HTR-8/SVneo (cell line): ENCODE data around the gene STX16.

Source experiments
- DNase-seq: peaks from one replicate; pipeline ENCODE4 v3.0.0; 2011; ENCODE audit warnings: low spot score, mixed read lengths; ENCODE audit not compliant: insufficient read length
- FAIRE-seq: peaks from 2 replicates; lab custom pipeline; 2011; peaks lifted over from hg19 to GRCh38; lab: Jason Lieb, UNC

The STX16 gene

GRCh38 chr20:58650776-58651558, at the start of gene STX16:
Gene STX16, plus strand, starts transcription at chr20:58651283. Its CDS starts 724 bp downstream, at chr20:58652007.
- DNase-seq (peak; percentile 100), FAIRE-seq (peak; percentile 98)

- DNase-seq (no peak), FAIRE-seq (peak; percentile 85)
Observed at GRCh38 chr20:58602124-58602523, 49.0 kb upstream of the STX16 start.

GRCh38 chr20:58603721-58604120, 47.4 kb upstream of the STX16 start:
- no peak for FAIRE-seq

GRCh38 chr20:58604128-58604881, 46.8 kb upstream of the STX16 start:
- DNase-seq (no peak), FAIRE-seq (peak; percentile 33)

More at GRCh38 chr20:58603721-58604120, 47.4 kb upstream of the STX16 start:
- DNase-seq: no peak

- no peak for FAIRE-seq
- DNase-seq: no peak
Observed at GRCh38 chr20:58605292-58606065, 45.6 kb upstream of the STX16 start.

GRCh38 chr20:58606184-58606583, 44.9 kb upstream of the STX16 start:
- FAIRE-seq (peak; percentile 93), DNase-seq (no peak)

- FAIRE-seq: no peak
Observed at GRCh38 chr20:58608096-58608840, 42.8 kb upstream of the STX16 start.

GRCh38 chr20:58609026-58609425, 42.1 kb upstream of the STX16 start:
- FAIRE-seq: no peak
- DNase-seq: no peak

More at GRCh38 chr20:58608096-58608840, 42.8 kb upstream of the STX16 start:
- DNase-seq: no peak

- no peak for FAIRE-seq
- no peak for DNase-seq
Observed at GRCh38 chr20:58610071-58610800, 40.8 kb upstream of the STX16 start.

GRCh38 chr20:58610811-58611210, 40.3 kb upstream of the STX16 start:
- FAIRE-seq (no peak), DNase-seq (no peak)

- DNase-seq (no peak), FAIRE-seq (no peak)
Observed at GRCh38 chr20:58611236-58612030, 39.6 kb upstream of the STX16 start.

GRCh38 chr20:58612121-58612691, 38.9 kb upstream of the STX16 start:
- FAIRE-seq (no peak), DNase-seq (no peak)

- DNase-seq (no peak), FAIRE-seq (peak; percentile 69)
Observed at GRCh38 chr20:58613061-58613854, 37.8 kb upstream of the STX16 start.

- DNase-seq (no peak), FAIRE-seq (no peak)
Observed at GRCh38 chr20:58614366-58614765, 36.7 kb upstream of the STX16 start.

GRCh38 chr20:58614984-58615760, 35.9 kb upstream of the STX16 start:
- peak; percentile 99 for FAIRE-seq
- DNase-seq: no peak

- no peak for FAIRE-seq
- no peak for DNase-seq
Observed at GRCh38 chr20:58616411-58616810, 34.7 kb upstream of the STX16 start.

- FAIRE-seq (no peak), DNase-seq (no peak)
Observed at GRCh38 chr20:58617158-58617557, 33.9 kb upstream of the STX16 start.
